ENCODE results near the gene HAAO. TPM values are rescaled to one million over a fixed set of nuclear protein-coding genes. Genes with fewer than 3 reads are reported as not detected.
A peak's percentile ranks its signal among the peaks of the same experiment; 100 is the strongest.

Gene HAAO
- total and polyA plus RNA-seq, 2 experiments from 2014 or later = 0.36 TPM; not detected in 1

DNA sequence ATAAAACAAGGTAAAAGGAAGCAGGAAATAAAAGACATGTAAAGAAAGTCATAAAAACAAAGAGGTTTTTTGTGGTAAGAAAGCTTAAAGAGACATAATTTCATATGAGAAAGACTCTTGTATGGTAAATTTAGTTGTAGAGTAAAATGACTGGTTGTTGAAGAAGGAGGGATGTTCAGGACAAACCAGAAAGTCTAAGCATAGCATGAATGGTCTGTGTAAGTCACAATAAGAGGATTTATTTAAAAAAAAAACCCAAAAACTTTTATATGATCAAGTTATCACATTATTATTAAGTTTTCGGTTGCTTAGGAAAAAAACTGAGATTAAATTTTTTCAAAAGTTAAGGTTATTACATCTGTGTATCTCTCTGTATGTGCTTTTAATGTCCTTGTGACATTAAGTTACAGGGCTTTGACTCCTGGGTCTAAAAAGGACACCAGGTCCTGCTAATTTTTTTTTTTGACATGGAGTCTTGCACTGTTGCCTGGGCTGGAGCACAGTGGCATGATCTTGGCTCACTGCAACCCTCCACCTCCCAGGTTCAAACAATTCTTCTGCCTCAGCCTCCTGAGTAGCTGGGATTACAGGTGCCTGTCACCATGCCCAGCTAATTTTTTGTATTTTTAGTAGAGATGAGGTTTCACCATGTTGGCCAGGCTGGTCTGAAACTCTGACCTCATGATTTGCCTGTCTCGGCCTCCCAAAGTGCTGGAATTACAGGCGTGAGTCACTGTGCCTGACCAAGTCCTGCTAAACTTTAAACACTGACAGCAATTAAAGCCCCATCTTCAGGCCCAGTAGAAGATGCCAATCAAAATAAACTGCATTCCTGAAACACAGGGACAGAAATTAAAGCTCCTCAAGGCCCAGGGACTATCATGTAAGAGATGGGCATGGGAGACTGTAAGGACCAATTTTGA, 14.2 kb downstream of the HAAO start:
- H3K79me2 ChIP-seq (ENCODE audit: insufficient read depth) = no peaks in the 10 kb centered on the region

GRCh38 chr2:42775810-42776209, 16.6 kb downstream of the HAAO start:
- H3K4me3 ChIP-seq = no peak overlapping the region
- H3K27ac ChIP-seq = no peak overlapping the region
- H3K4me1 ChIP-seq (ENCODE audit: insufficient read depth) = no peaks in the 10 kb centered on the region
- in situ Hi-C loops (cut with MboI) = no loop called here
- no peaks in the 10 kb centered on the region for H3K36me3 ChIP-seq (ENCODE audit: low read depth)
- H3K9ac ChIP-seq = no peak overlapping the region
- H3K27me3 ChIP-seq (replicated peaks; ENCODE audit: insufficient read depth) = no peaks in the 10 kb centered on the region
- no peaks in the 10 kb centered on the region for H3K9me3 ChIP-seq (ENCODE audit: low read depth)
- no peak for DNase-seq
- WGBS, 2 experiments (ENCODE audit: low coverage in 1 of 2, low lambda C conversion rate in 2 of 2, missing lambda C conversion rate in 2 of 2) = 72 to 85% methylated on average over 3 of the region's 3 CpGs
- no peaks in the 10 kb centered on the region for H3K9me2 ChIP-seq (ENCODE audit: insufficient read depth)
- no peak for TF ChIP-seq EZH2phosphoT487 (IDR thresholded peaks at IDR 0.05; ENCODE audit: insufficient read depth, low read depth)
- TF ChIP-seq EZH2 (IDR thresholded peaks at IDR 0.05; ENCODE audit: insufficient read depth, poor library complexity, severe bottlenecking) = no peak
- H3F3A ChIP-seq (ENCODE audit: insufficient read depth) = no peaks in the 10 kb centered on the region
- H3K79me2 ChIP-seq (ENCODE audit: insufficient read depth) = no peaks in the 10 kb centered on the region
- no peaks in the 10 kb centered on the region for H4K20me1 ChIP-seq (ENCODE audit: insufficient read depth)
- no peak overlapping the region for H3K4me2 ChIP-seq (ENCODE audit: unreplicated experiment)
- no peak overlapping the region for H2AFZ ChIP-seq

More for the DNA sequence above, 14.2 kb downstream of the HAAO start:
- H3K9me2 ChIP-seq (ENCODE audit: insufficient read depth) = no peaks in the 10 kb centered on the region
- H3K4me3 ChIP-seq = no peak overlapping the region
- no peaks in the 10 kb centered on the region for H3F3A ChIP-seq (ENCODE audit: insufficient read depth)
- H4K20me1 ChIP-seq (ENCODE audit: insufficient read depth) = no peaks in the 10 kb centered on the region
- TF ChIP-seq EZH2 (IDR thresholded peaks at IDR 0.05; ENCODE audit: insufficient read depth, poor library complexity, severe bottlenecking) (no peak), EZH2phosphoT487 (IDR thresholded peaks at IDR 0.05; ENCODE audit: insufficient read depth, low read depth) (no peak)
- in situ Hi-C loops (cut with MboI) = no loop called here
- no peaks in the 10 kb centered on the region for H3K36me3 ChIP-seq (ENCODE audit: low read depth)
- H3K4me2 ChIP-seq (ENCODE audit: unreplicated experiment) = no peak overlapping the region
- DNase-seq = peak; percentile 50
- no peak overlapping the region for H3K9ac ChIP-seq
- no peaks in the 10 kb centered on the region for H3K27me3 ChIP-seq (replicated peaks; ENCODE audit: insufficient read depth)
- WGBS, 2 experiments (ENCODE audit: low coverage in 1 of 2, low lambda C conversion rate in 2 of 2, missing lambda C conversion rate in 2 of 2) = 46 to 60% methylated on average over 3 of the region's 3 CpGs
- no peak overlapping the region for H2AFZ ChIP-seq
- no peak overlapping the region for H3K27ac ChIP-seq
- no peaks in the 10 kb centered on the region for H3K4me1 ChIP-seq (ENCODE audit: insufficient read depth)
- no peaks in the 10 kb centered on the region for H3K9me3 ChIP-seq (ENCODE audit: low read depth)

DNA sequence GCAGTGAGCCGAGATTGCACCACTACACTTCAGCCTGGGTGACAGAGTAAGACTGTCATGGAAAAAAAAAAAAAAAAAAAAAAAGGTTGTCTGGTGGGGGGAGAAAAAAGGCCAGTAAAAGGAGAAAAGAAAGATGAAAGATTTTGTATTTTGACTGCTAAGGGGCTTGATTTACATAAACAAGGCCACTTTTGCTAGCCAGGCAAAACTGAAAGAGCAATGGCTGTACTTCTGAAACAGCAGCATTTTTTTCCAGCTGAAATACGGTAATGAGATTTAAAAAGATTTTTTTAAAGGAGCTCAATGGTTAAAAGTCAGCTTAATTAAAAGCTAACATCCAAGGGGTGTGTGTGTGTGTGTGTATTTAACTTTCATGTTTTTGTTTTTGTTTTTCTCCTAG, 17.2 kb downstream of the HAAO start:
- Histone ChIP-seq H3K27me3 (replicated peaks; ENCODE audit: insufficient read depth) (no peaks in the 10 kb centered on the region), H3K36me3 (ENCODE audit: low read depth) (no peaks in the 10 kb centered on the region), H3K4me1 (ENCODE audit: insufficient read depth) (no peaks in the 10 kb centered on the region), H2AFZ (no peak overlapping the region), H3F3A (ENCODE audit: insufficient read depth) (no peaks in the 10 kb centered on the region), H3K27ac (no peak overlapping the region), H4K20me1 (ENCODE audit: insufficient read depth) (no peaks in the 10 kb centered on the region), H3K9me2 (ENCODE audit: insufficient read depth) (no peaks in the 10 kb centered on the region), H3K4me2 (ENCODE audit: unreplicated experiment) (no peak overlapping the region), H3K79me2 (ENCODE audit: insufficient read depth) (no peaks in the 10 kb centered on the region), H3K9me3 (ENCODE audit: low read depth) (no peaks in the 10 kb centered on the region), H3K9ac (no peak overlapping the region), H3K4me3 (no peak overlapping the region)
- DNase-seq = no peak
- TF ChIP-seq EZH2 (IDR thresholded peaks at IDR 0.05; ENCODE audit: insufficient read depth, poor library complexity, severe bottlenecking) = no peak
- no peak for TF ChIP-seq EZH2phosphoT487 (IDR thresholded peaks at IDR 0.05; ENCODE audit: insufficient read depth, low read depth)
- 58 to 75% methylated on average over 2 of the region's 2 CpGs for WGBS, 2 experiments (ENCODE audit: low coverage in 1 of 2, low lambda C conversion rate in 2 of 2, missing lambda C conversion rate in 2 of 2)
- in situ Hi-C loops (cut with MboI) = no loop called here

- Histone ChIP-seq H3K4me3 (no peak overlapping the region), H3K27ac (no peak overlapping the region), H4K20me1 (ENCODE audit: insufficient read depth) (no peaks in the 10 kb centered on the region), H3K79me2 (ENCODE audit: insufficient read depth) (no peaks in the 10 kb centered on the region), H2AFZ (no peak overlapping the region), H3K4me1 (ENCODE audit: insufficient read depth) (no peaks in the 10 kb centered on the region), H3F3A (ENCODE audit: insufficient read depth) (no peaks in the 10 kb centered on the region), H3K9me3 (ENCODE audit: low read depth) (no peaks in the 10 kb centered on the region), H3K9me2 (ENCODE audit: insufficient read depth) (no peaks in the 10 kb centered on the region), H3K27me3 (replicated peaks; ENCODE audit: insufficient read depth) (no peaks in the 10 kb centered on the region), H3K36me3 (ENCODE audit: low read depth) (no peaks in the 10 kb centered on the region), H3K4me2 (ENCODE audit: unreplicated experiment) (no peak overlapping the region), H3K9ac (no peak overlapping the region)
- no peak for TF ChIP-seq EZH2 (IDR thresholded peaks at IDR 0.05; ENCODE audit: insufficient read depth, poor library complexity, severe bottlenecking)
- no peak for TF ChIP-seq EZH2phosphoT487 (IDR thresholded peaks at IDR 0.05; ENCODE audit: insufficient read depth, low read depth)
- WGBS, 2 experiments (ENCODE audit: low coverage in 1 of 2, low lambda C conversion rate in 2 of 2, missing lambda C conversion rate in 2 of 2) = 78 to 83% methylated on average over 4 to 5 of the region's 5 CpGs
- in situ Hi-C loops (cut with MboI) = no loop called here
- DNase-seq = no peak
Measured at GRCh38 chr2:42771546-42772153, 20.7 kb downstream of the HAAO start.
